ENCODE measurements around the gene FBXL19. TPM values are rescaled to one million over a fixed set of nuclear protein-coding genes. Genes with fewer than 3 reads are reported as not detected.

FBXL19 gene
- polyA plus RNA-seq, 1 donor, result 16.9 TPM

DNA sequence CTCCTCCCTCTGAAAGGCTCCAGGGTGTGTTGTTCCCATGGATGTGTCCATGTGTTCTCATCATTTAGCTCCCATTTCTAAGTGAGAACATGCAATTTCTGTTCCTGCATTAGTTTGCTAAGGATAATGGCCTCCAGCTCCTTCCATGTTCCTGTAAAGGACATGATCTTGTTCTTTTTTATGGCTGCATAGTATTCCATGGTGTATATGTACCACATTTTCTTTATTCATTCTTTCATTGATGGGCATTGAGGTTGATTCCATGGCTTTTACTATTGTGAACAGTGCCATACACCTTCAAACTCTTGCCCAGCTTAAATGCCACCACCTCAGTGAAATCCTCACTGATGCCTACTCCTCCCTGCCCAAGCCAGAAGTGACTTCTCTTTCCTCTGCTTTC, 21.0 kb downstream of the FBXL19 start:
- DNase-seq, result no peak

DNA sequence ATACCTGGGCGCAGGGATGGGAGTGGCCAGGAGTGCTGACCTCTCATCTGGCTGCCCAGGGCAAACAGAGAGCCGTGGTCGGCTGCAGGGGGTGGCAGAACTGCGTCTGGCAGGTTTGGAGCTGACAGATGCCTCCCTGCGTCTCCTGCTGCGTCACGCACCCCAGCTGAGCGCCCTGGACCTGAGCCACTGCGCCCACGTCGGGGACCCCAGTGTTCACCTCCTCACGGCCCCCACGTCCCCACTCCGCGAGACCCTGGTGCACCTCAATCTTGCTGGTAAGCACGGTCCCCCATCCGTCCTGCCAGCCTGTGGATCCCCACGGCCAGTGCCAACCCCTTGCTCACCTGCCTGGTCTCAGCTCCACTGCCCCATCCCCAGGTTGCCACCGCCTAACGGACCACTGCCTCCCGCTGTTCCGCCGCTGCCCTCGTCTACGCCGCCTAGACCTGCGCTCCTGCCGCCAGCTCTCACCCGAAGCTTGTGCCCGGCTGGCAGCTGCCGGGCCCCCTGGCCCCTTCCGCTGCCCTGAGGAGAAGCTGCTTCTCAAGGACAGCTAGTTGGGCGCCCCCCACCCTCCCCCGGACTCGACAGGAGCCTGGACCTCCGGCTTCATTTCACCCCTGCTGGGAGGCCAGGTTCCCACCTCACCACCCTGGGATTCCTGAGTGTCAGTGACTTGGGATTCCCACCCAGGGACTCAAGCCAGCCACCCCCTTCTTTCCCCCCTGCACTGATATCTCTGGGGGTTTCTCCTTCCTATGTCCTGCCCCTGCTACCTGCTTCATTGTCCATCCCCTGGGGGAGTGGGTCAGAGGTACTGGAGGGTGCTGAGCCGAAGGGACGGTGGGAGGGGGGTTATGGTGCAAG, 23.5 kb downstream of the FBXL19 start:
- no peak for DNase-seq

DNA sequence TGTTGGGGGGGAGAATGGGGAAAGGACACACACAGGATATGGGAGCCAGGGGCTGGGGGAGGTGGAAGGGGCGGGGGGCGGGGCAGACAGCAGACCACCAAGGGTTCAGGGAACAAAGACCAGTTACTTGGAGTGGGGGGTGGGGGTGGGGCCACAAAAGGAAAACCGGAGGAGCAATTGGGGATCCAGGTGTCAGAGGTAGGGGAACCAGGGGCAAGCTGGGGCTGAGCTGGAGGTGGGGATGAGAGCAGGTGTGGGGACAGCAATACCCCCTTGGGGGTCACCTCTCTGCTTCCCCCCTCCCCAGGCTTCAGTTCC, 24.1 kb downstream of the FBXL19 start:
- no peak for DNase-seq

DNA sequence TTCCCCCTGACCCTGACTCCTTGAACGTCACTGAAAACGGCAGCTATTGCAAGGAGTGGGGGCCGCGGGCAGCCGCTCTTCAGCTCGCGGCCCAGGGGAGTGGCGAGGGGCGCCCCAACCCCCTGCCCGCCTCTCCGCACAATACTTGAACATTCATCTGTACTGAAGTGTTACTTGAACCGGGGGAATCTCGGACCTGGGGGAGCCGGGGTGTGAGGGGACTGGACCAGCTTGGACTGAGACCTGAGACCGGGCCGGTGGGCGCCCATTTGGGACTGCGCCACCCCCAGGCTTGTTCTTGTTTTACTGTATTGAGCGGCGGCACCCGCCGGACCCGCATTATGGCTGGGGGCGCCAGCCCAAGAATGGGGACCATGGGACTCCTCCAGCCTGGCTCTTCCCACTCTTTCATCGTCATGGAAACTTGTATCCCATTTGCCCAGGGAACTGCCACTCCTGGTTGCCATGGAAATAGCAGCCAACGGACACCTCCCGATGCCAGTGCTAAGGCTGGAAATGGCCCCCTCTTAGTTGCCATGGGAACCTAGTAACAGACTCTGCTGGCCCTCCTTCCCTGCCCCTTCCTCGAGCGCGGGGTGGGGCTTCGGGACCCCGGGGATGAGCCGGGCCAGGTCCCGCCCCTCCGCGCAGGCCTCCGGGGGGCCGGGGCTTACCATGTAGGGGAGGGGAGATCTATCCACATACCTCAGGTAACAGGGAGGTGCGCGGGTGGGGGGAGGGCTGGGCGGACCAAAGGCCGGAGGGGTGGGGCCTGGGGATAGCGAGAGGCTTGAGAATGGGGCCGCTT, 24.7 kb downstream of the FBXL19 start:
- DNase-seq, result peak; percentile 99

GRCh38 chr16:30948667-30949649, 25.6 kb downstream of the FBXL19 start, which contains the start of gene ORAI3:
Gene ORAI3, plus strand, starts transcription at chr16:30949068. Its CDS starts 222 bp downstream, at chr16:30949290.
- peak; percentile 65 for DNase-seq

DNA sequence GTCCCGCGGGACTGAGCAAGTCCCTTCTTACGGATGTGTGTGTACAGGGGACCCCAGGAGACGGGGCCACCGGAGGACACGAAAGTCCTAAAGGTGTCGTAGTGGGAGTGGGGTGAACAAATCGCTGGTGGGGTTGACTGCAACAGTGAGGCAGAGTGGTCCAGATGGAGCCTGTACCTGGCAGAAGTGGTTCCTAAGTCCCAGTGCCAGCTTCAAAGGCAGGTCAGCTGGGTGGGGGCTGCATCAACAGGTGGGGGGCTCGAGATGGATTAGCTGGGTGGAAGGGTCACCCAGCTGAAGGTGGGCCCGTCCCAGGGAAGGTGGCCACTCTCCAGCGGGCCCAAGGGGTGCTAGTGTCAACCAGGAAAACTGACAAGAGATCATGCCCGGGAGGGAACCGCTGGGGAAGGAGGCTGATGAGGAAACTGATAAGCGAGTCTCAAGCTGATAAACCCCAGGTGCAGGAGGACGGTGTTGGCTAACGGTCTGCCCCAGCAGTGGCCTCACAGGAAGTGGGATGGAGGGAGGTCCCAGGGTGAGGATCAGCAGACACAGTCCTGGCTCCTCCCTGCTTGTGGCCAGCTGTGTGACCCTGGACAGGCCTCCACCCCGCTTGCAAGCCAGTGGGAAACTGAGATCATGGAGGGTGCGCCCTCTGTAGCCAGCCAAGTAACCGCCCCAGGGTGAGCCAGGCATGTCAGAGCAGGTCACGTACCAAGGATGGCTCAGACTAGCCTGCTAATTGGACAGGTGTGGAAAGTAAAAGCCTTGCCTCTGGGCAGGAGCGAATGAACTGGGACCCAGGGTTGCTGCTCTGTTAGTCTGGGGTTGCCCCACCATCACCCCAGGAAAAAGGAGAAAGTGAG, 26.5 kb downstream of the FBXL19 start:
- DNase-seq, result no peak

- DNase-seq, result no peak
Observed at GRCh38 chr16:30950516-30951065, 27.2 kb downstream of the FBXL19 start.

DNA sequence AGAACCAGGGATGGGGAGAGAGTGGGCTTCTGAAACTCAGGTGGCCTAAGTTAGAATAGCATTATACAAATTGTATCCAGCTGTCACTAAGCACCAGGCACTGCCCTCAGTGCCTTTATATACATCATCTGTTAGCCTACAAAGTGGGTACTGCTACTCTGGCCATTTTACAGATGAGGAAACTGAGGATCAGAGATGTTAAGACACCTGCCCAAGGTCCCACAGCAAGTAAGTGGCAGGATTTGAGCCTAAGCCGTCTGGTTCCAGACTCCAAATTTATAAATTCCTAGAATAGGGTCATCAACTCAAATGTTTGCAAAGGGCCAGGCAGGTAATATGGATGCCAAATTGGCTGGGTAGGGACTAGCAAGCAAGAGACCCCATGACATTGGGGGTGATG, 27.8 kb downstream of the FBXL19 start:
- DNase-seq, result no peak

GRCh38 chr16:30951750-30952149, 28.4 kb downstream of the FBXL19 start:
- DNase-seq, result no peak

DNA sequence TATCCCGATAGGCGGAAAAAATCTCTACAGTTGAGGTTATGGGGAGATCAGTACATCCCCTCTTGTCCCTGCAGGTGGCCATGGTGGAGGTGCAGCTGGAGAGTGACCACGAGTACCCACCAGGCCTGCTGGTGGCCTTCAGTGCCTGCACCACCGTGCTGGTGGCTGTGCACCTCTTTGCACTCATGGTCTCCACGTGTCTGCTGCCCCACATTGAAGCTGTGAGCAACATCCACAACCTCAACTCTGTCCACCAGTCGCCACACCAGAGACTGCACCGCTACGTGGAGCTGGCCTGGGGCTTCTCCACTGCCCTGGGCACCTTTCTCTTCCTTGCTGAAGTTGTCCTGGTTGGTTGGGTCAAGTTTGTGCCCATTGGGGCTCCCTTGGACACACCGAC, 29.7 kb downstream of the FBXL19 start:
- no peak for DNase-seq

- DNase-seq, result peak; percentile 81
Observed at GRCh38 chr16:30953511-30954124, 30.2 kb downstream of the FBXL19 start.

- no peak for DNase-seq
Observed at GRCh38 chr16:30954993-30955392, 31.6 kb downstream of the FBXL19 start.

- peak; percentile 65 for DNase-seq
Observed at GRCh38 chr16:30956601-30957455, 33.5 kb downstream of the FBXL19 start.

GRCh38 chr16:30957456-30958174, 34.2 kb downstream of the FBXL19 start, which contains the start of gene SETD1A:
Gene SETD1A, plus strand, starts transcription at chr16:30957754. Its CDS starts 978 bp downstream, at chr16:30958732.
- peak; percentile 94 for DNase-seq

GRCh38 chr16:30958175-30959079, 35.1 kb downstream of the FBXL19 start:
- DNase-seq, result no peak

DNA sequence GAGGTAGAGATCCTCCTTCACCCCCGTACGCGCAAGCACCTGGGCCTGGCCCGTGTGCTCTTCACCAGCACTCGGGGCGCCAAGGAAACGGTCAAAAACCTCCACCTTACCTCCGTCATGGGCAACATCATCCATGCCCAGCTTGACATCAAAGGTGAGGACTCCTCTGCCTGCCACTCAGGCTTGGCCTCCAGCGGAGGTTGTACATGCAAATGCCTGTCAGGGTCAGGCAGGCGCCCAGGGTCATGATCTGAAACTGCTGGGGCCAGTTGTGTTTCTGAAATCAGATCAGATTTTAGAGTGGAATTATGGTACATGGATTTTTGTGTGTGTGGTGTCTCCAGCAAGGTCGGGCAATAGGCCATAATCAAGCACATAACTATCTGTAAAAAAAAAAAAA, 38.0 kb downstream of the FBXL19 start:
- no peak for DNase-seq

DNA sequence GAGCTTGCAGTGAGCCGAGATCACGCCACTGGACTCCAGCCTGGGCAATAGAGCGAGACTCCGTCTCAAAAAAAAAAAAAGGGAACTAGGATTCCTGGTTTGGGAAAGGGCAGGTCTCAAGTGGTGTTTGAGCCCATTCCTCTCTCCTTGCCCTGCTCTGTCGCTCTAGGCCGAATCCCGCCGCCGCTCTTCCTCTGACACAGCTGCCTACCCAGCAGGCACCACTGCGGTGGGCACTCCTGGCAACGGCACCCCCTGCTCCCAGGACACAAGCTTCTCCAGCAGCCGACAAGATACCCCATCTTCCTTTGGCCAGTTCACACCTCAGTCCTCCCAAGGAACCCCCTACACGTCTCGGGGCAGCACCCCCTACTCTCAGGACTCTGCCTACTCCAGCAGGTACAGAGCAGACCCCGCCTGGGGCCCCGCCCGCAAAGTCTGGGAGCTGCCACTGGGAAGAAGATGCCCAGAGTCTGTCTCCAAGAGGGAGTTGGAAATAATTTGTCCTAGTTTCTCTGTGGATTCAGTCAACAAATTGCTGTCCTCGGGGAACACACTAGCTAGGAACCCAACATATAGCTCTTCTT, 40.6 kb downstream of the FBXL19 start:
- DNase-seq, result no peak

Data from left kidney (tissue), 2 donors.